Trophoblast cell (in vitro differentiated cells and primary cell): ENCODE results near the gene RSPO3.
A peak's percentile ranks its signal among the peaks of the same experiment; 100 is the strongest.

Experiments
- DNase-seq, 2 donors: peaks; one replicate each; pipeline ENCODE4 v3.0.0-alpha.2; 2016
- H2AFZ ChIP-seq: 2 replicates; pipeline ENCODE4 v1.6.1; 2013; ENCODE audit warnings: low read length, moderate library complexity, mild to moderate bottlenecking; ENCODE audit not compliant: insufficient read depth, poor library complexity
- H2AK5ac ChIP-seq: 2 replicates; pipeline ENCODE4 v1.6.1; 2013; ENCODE audit warnings: mild to moderate bottlenecking, low read length
- H2BK120ac ChIP-seq: 2 replicates; pipeline ENCODE4 v1.6.1; 2013; ENCODE audit warnings: low read length, mild to moderate bottlenecking, moderate library complexity; ENCODE audit not compliant: insufficient read depth, poor library complexity
- H2BK12ac ChIP-seq: 2 replicates; pipeline ENCODE4 v1.6.1; 2013; ENCODE audit warnings: mild to moderate bottlenecking, low read length, moderate library complexity
- H2BK5ac ChIP-seq: 2 replicates; pipeline ENCODE4 v1.6.1; 2013; ENCODE audit warnings: low read length, low read depth, moderate library complexity, mild to moderate bottlenecking; ENCODE audit not compliant: poor library complexity
- H3K14ac ChIP-seq: 2 replicates; pipeline ENCODE4 v1.6.1; 2013; ENCODE audit warnings: mild to moderate bottlenecking, low read length
- H3K18ac ChIP-seq: 2 replicates; pipeline ENCODE4 v1.6.1; 2013; ENCODE audit warnings: mild to moderate bottlenecking, low read length
- H3K23ac ChIP-seq: 2 replicates; pipeline ENCODE4 v1.6.1; 2013; ENCODE audit warnings: low read length
- H3K27ac ChIP-seq: 2 replicates; pipeline ENCODE4 v1.5.1; 2013; ENCODE audit warnings: low read depth, mild to moderate bottlenecking, inconsistent platforms, low read length, moderate library complexity
- H3K27me3 ChIP-seq: 2 replicates; pipeline ENCODE4 v1.6.1; 2013; ENCODE audit warnings: inconsistent platforms, mild to moderate bottlenecking, low read length, moderate library complexity; ENCODE audit not compliant: insufficient read depth
- H3K36me3 ChIP-seq, 2 experiments: 1 replicate in 1 of 2; 2 replicates in 1 of 2; pipeline ENCODE4 v1.6.1; 2013; ENCODE audit warnings: low read length in 2 of 2, mild to moderate bottlenecking in 2 of 2, moderate library complexity in 1 of 2; ENCODE audit not compliant: insufficient read depth in 2 of 2, control insufficient read depth in 1 of 2
- H3K4ac ChIP-seq: 2 replicates; pipeline ENCODE4 v1.6.1; 2013; ENCODE audit warnings: low read depth, mild to moderate bottlenecking, low read length, moderate library complexity
- H3K4me1 ChIP-seq, 2 experiments: 1 replicate in 1 of 2; 2 replicates in 1 of 2; pipeline ENCODE4 v1.6.1; 2013; ENCODE audit warnings: low read length in 2 of 2, mild to moderate bottlenecking in 2 of 2, moderate library complexity in 1 of 2; ENCODE audit not compliant: insufficient read depth in 2 of 2, control insufficient read depth in 1 of 2
- H3K4me2 ChIP-seq: 2 replicates; pipeline ENCODE4 v1.6.1; 2013; ENCODE audit warnings: inconsistent platforms, mild to moderate bottlenecking, low read length, moderate library complexity
- H3K4me3 ChIP-seq: 2 replicates; pipeline ENCODE4 v1.5.1; 2013; ENCODE audit warnings: mild to moderate bottlenecking, low read depth, low read length, inconsistent platforms
- H3K79me1 ChIP-seq: one replicate; pipeline ENCODE4 v1.6.1; 2013; ENCODE audit warnings: low read length
- H3K79me2 ChIP-seq: 2 replicates; pipeline ENCODE4 v1.6.1; 2013; ENCODE audit warnings: low read length, mild to moderate bottlenecking; ENCODE audit not compliant: control insufficient read depth, insufficient read depth, poor library complexity
- H3K9ac ChIP-seq: 2 replicates; pipeline ENCODE4 v1.6.1; 2013; ENCODE audit warnings: mild to moderate bottlenecking, low read length
- H3K9me3 ChIP-seq: 2 replicates; pipeline ENCODE4 v1.6.1; 2013; ENCODE audit warnings: low read depth, mild to moderate bottlenecking, control low read depth, inconsistent platforms, low read length; ENCODE audit not compliant: insufficient read depth
- H4K12ac ChIP-seq: 2 replicates; pipeline ENCODE4 v1.6.1; 2013; ENCODE audit warnings: low read depth, mild to moderate bottlenecking, low read length, moderate library complexity
- H4K8ac ChIP-seq: 2 replicates; pipeline ENCODE4 v1.6.1; 2013; ENCODE audit warnings: low read depth, mild to moderate bottlenecking, low read length, moderate library complexity
- H4K91ac ChIP-seq: one replicate; pipeline ENCODE4 v1.6.1; 2013; ENCODE audit warnings: low read depth, mild to moderate bottlenecking, low read length, moderate library complexity
- WGBS: extraction: QIAGEN DNeasy Blood & Tissue Kit; methylation state at CpG from one replicate; pipeline ENCODE4 v1.1.7; 2013; ENCODE audit warnings: missing lambda C conversion rate; ENCODE audit not compliant: insufficient read length, insufficient coverage; ENCODE audit errors: extremely low coverage; 5-methylcytosine and 5-hydroxymethylcytosine counted together

Gene RSPO3

DNA sequence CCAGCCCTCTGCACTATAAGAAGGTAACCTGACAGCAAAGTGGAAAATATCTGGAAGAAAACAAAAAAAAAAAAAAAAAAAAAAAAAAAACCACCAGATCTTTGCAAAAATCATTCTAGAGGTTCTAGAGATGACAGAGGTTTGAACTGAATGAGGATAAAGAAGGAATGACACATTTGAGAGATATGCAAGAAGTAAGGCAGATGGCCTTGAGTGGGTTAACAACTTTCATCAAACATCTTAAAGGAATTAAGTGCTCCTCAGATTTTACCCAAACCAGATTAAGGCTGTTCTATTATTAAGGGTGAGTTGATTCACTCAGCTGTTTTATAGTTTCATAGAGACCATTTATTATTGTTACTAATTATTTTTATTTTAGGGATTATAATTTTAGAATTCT lies 62.0 kb downstream of the RSPO3 start:
- Histone ChIP-seq H3K4me1 (no peaks in the 10 kb centered on the region), H2BK120ac (no peak overlapping the region), H2AK5ac (no peak overlapping the region), H3K27ac (no peak overlapping the region), H3K9ac (no peak overlapping the region), H3K14ac (no peak overlapping the region), H4K8ac (no peak overlapping the region), H3K4ac (no peak overlapping the region), H2AFZ (no peak overlapping the region), H3K27me3 (no peaks in the 10 kb centered on the region), H3K18ac (no peak overlapping the region), H3K36me3 (no peaks in the 10 kb centered on the region), H4K12ac (no peak overlapping the region), H3K79me1 (no peaks in the 10 kb centered on the region), H2BK5ac (no peak overlapping the region), H3K4me3 (no peak overlapping the region), H3K79me2 (no peaks in the 10 kb centered on the region), H3K23ac (no peak overlapping the region), H3K4me2 (no peak overlapping the region), H3K9me3 (no peaks in the 10 kb centered on the region), H4K91ac (no peak overlapping the region), H2BK12ac (no peak overlapping the region)
- no peak for DNase-seq

DNA sequence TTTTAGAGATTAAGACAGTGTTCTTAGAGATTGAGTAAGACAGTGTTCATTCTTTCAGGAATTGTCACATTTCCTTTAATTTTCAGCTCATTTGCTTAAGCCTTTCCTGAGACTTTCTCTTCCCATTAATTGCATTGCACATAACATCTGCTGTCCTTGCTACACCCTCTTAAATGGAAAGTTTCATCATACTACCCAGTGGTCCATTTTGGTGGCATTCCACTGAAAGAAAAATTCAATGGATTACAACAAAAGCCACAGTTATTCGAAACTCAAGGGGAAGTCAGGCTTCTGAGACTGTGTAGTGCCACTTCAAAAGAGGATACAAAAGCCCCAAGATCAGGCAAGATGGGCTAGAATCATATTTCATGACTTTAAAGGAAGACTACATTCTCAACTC lies 64.0 kb downstream of the RSPO3 start:
- no peak overlapping the region for H2AFZ ChIP-seq
- no peak overlapping the region for H2BK5ac ChIP-seq
- H3K27me3 ChIP-seq = no peaks in the 10 kb centered on the region
- H2BK12ac ChIP-seq = no peak overlapping the region
- no peaks in the 10 kb centered on the region for H3K36me3 ChIP-seq
- H3K23ac ChIP-seq = no peak overlapping the region
- no peaks in the 10 kb centered on the region for H3K79me1 ChIP-seq
- H3K27ac ChIP-seq = no peak overlapping the region
- no peak overlapping the region for H3K14ac ChIP-seq
- no peak overlapping the region for H4K12ac ChIP-seq
- H3K4me3 ChIP-seq = no peak overlapping the region
- H3K4ac ChIP-seq = no peak overlapping the region
- no peaks in the 10 kb centered on the region for H3K9me3 ChIP-seq
- no peak overlapping the region for H2BK120ac ChIP-seq
- no peak overlapping the region for H3K4me2 ChIP-seq
- H2AK5ac ChIP-seq = no peak overlapping the region
- no peaks in the 10 kb centered on the region for H3K4me1 ChIP-seq
- no peak for DNase-seq
- WGBS = no CpG with 5 or more reads among the region's 1 CpG
- H3K18ac ChIP-seq = no peak overlapping the region
- no peak overlapping the region for H3K9ac ChIP-seq
- H3K79me2 ChIP-seq = no peaks in the 10 kb centered on the region
- no peak overlapping the region for H4K91ac ChIP-seq
- H4K8ac ChIP-seq = no peak overlapping the region

GRCh38 chr6:127185437-127185995 lies 67.0 kb downstream of the RSPO3 start:
- Histone ChIP-seq H3K18ac (no peak overlapping the region), H3K36me3 (no peaks in the 10 kb centered on the region), H3K4me1 (no peaks in the 10 kb centered on the region), H2BK5ac (no peak overlapping the region), H3K4ac (no peak overlapping the region), H3K79me1 (no peaks in the 10 kb centered on the region), H3K4me2 (no peak overlapping the region), H3K23ac (no peak overlapping the region), H2BK120ac (no peak overlapping the region), H4K91ac (no peak overlapping the region), H2AFZ (no peak overlapping the region), H4K12ac (no peak overlapping the region), H3K9ac (no peak overlapping the region), H4K8ac (no peak overlapping the region), H3K14ac (no peak overlapping the region), H3K9me3 (no peaks in the 10 kb centered on the region), H3K4me3 (no peak overlapping the region), H2AK5ac (no peak overlapping the region), H3K27ac (no peak overlapping the region), H2BK12ac (no peak overlapping the region), H3K79me2 (no peaks in the 10 kb centered on the region), H3K27me3 (no peaks in the 10 kb centered on the region)
- no CpG with 5 or more reads among the region's 3 CpGs for WGBS
- no peak for DNase-seq

DNA sequence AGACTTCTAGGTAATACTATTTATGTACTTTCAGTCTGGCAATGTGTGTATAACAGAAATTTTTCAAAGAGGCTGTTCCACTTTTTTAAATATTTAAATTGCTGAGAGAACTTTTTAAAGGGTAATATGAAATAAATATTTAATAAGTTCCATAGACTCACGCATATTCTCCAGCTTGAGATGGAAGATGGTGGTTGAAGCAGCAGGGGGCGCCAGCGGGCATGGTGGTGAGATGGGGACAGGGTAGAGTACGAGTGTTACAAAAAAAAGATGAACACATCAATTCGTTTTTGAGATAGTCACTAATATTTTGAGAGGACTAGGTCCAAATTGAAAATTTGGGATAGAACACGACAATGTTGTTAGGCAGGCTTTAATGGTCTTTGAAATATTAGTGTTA lies 68.4 kb downstream of the RSPO3 start:
- Histone ChIP-seq H3K79me1 (no peaks in the 10 kb centered on the region), H3K27ac (no peak overlapping the region), H3K18ac (no peak overlapping the region), H3K9ac (no peak overlapping the region), H3K14ac (no peak overlapping the region), H3K23ac (no peak overlapping the region), H3K4me2 (no peak overlapping the region), H3K79me2 (no peaks in the 10 kb centered on the region), H3K9me3 (no peaks in the 10 kb centered on the region), H2BK5ac (no peak overlapping the region), H2AFZ (no peak overlapping the region), H2BK120ac (no peak overlapping the region), H2BK12ac (no peak overlapping the region), H4K91ac (no peak overlapping the region), H3K4ac (no peak overlapping the region), H3K27me3 (no peaks in the 10 kb centered on the region), H2AK5ac (no peak overlapping the region), H4K12ac (no peak overlapping the region), H3K36me3 (no peaks in the 10 kb centered on the region), H4K8ac (no peak overlapping the region), H3K4me1 (no peaks in the 10 kb centered on the region), H3K4me3 (no peak overlapping the region)
- peak; percentile 11 to 53 for DNase-seq
- no CpG with 5 or more reads among the region's 6 CpGs for WGBS
